Thyroid gland (tissue), 4 donors: Measurements from ENCODE around the gene PLCL1. TPM values are rescaled to one million over a fixed set of nuclear protein-coding genes. Genes with fewer than 3 reads are reported as not detected.
"Not testable (repeated sequence)": the region's sequence is repeated elsewhere in the genome, so short reads cannot be mapped to it uniquely, and the experiment has no call there.

Experiments used
- DNase-seq, 2 donors: peaks; one replicate each; pipeline ENCODE4 v3.0.0-alpha.2; 2019
- H3K27ac ChIP-seq, 3 donors: fragments of 200-600 bp; sonication (generic); 1 replicate in 2 of 3; 2 replicates in 1 of 3; pipeline ENCODE4 v1.5.1; 2016 to 2019; ENCODE audit warnings: mild to moderate bottlenecking in 1 of 3, moderate library complexity in 1 of 3
- H3K27me3 ChIP-seq: fragments of 200-600 bp; sonication (generic); one replicate; pipeline ENCODE4 v1.5.1; 2019
- H3K36me3 ChIP-seq, 2 donors: fragments of 200-600 bp; sonication (generic); one replicate each; pipeline ENCODE4 v1.5.1; 2016 to 2019
- H3K4me1 ChIP-seq, 2 donors: fragments of 200-600 bp; sonication (generic); one replicate each; pipeline ENCODE4 v1.5.1; 2017 to 2019
- H3K4me3 ChIP-seq, 3 donors: fragments of 200-600 bp; sonication (generic); replicated peaks in 1 of 3; 1 replicate in 2 of 3; 2 replicates in 1 of 3; pipeline ENCODE4 v1.5.1; 2016; ENCODE audit warnings: mild to moderate bottlenecking in 1 of 3
- H3K9me3 ChIP-seq: fragments of 200-600 bp; sonication (generic); one replicate; pipeline ENCODE4 v1.5.1; 2017
- POLR2A ChIP-seq, 2 donors: fragments of 450-650 bp; IDR thresholded peaks; one replicate each; pipeline ENCODE4 v1.6.1; 2017; ENCODE audit warnings: antibody characterized with exemption in 2 of 2, mild to moderate bottlenecking in 2 of 2, moderate library complexity in 1 of 2
- WGBS, 2 donors: methylation state at CpG; one replicate each; pipeline ENCODE4 v1.1.5; 2017; 5-methylcytosine and 5-hydroxymethylcytosine counted together
- intact Hi-C: fragments of 100-400 bp; cut with DNase I; formaldehyde crosslinking; loops from one replicate; pipeline ENCODE4 v1.15.1; 2023
- total RNA-seq, 4 donors: library from RNA; depleted of rRNA; stranded (reverse); fragments of >200 nt; gene quantifications; one replicate each; pipeline ENCODE4 v1.2.3, GENCODE V29; 2016
- TF ChIP-seq, protein P1 (sequence below), 6 experiments: fragments of 200-600 bp in 3 of 6; fragments of 450-650 bp in 3 of 6; sonication (generic) in 3 of 6; IDR thresholded peaks; one replicate each; pipeline ENCODE4 v1.5.1; 2016 to 2019; ENCODE audit warnings: antibody characterized with exemption in 6 of 6, mild to moderate bottlenecking in 2 of 6, inconsistent platforms in 1 of 6, moderate library complexity in 1 of 6

PLCL1 gene
- total RNA-seq, 4 donors from 2014 or later: 9.1 to 11.8 (median 9.9) TPM

DNA sequence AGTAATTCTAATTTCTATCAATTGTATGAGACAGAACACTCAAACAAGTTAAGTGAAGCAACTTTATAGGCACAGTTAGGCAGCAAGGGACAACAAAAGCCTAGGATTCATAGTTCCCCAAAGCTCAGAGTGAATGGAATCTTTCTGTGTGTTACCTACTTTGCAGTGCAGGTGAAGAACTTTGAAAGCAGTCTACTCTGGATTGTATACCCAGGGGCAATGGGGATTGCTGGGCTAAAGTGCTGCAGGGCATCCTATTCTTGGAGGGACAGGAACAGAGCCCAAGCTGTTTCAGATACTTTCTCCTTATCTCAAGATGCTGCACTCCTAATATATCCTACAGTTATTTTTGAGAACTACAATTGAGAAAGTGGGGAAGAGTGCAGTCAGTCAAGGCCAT lies 207.6 kb downstream of the PLCL1 start:
- no peak overlapping the region for H3K27ac ChIP-seq
- H3K9me3 ChIP-seq: no peaks in the 10 kb centered on the region
- DNase-seq: no peak
- TF ChIP-seq, protein P1, sequence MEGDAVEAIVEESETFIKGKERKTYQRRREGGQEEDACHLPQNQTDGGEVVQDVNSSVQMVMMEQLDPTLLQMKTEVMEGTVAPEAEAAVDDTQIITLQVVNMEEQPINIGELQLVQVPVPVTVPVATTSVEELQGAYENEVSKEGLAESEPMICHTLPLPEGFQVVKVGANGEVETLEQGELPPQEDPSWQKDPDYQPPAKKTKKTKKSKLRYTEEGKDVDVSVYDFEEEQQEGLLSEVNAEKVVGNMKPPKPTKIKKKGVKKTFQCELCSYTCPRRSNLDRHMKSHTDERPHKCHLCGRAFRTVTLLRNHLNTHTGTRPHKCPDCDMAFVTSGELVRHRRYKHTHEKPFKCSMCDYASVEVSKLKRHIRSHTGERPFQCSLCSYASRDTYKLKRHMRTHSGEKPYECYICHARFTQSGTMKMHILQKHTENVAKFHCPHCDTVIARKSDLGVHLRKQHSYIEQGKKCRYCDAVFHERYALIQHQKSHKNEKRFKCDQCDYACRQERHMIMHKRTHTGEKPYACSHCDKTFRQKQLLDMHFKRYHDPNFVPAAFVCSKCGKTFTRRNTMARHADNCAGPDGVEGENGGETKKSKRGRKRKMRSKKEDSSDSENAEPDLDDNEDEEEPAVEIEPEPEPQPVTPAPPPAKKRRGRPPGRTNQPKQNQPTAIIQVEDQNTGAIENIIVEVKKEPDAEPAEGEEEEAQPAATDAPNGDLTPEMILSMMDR (IDR thresholded peaks at IDR 0.05): no peak
- TF ChIP-seq POLR2A (IDR thresholded peaks at IDR 0.05): no peak
- intact Hi-C loops: no loop called here
- no peak overlapping the region for H3K4me3 ChIP-seq
- H3K27me3 ChIP-seq: no peaks in the 10 kb centered on the region
- H3K36me3 ChIP-seq: no peaks in the 10 kb centered on the region
- no peaks in the 10 kb centered on the region for H3K4me1 ChIP-seq

DNA sequence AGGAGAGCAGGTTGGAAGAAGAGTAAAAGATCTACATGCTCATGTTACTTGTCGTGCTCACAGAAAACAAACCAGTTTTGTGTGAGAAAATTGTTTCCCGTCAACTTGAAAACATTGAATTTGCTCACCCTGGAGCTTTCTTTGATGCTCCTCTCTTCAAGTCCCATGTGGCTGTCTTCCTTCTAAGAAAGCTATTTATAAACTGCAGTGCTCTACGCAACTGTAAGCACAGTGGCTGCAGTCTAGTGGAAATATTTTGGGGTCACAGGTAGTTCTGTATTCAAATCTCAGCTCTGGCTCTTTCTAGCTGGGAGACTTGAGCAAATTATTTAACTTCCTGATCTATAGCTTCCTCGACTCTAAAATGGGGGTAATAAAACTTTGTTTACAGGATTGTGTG lies 211.8 kb downstream of the PLCL1 start:
- no peak for TF ChIP-seq POLR2A (IDR thresholded peaks at IDR 0.05)
- TF ChIP-seq, protein P1 (IDR thresholded peaks at IDR 0.05): no peak
- Histone ChIP-seq H3K4me3 (no peak overlapping the region), H3K36me3 (no peaks in the 10 kb centered on the region), H3K27ac (no peak overlapping the region), H3K9me3 (no peaks in the 10 kb centered on the region), H3K27me3 (no peaks in the 10 kb centered on the region), H3K4me1 (no peaks in the 10 kb centered on the region)
- 76 to 82% methylated on average over 4 of the region's 4 CpGs for WGBS, 2 donors
- intact Hi-C loops: no loop called here
- DNase-seq: no peak

GRCh38 chr2:198017068-198017467 lies 212.7 kb downstream of the PLCL1 start:
- no peaks in the 10 kb centered on the region for H3K36me3 ChIP-seq
- no peaks in the 10 kb centered on the region for H3K27me3 ChIP-seq
- DNase-seq: no peak
- H3K4me1 ChIP-seq: no peaks in the 10 kb centered on the region
- H3K4me3 ChIP-seq: no peak overlapping the region
- intact Hi-C loops: no loop called here
- no peak overlapping the region for H3K27ac ChIP-seq
- WGBS, 2 donors: 80 to 84% methylated on average over 2 of the region's 2 CpGs
- no peaks in the 10 kb centered on the region for H3K9me3 ChIP-seq
- TF ChIP-seq, protein P1 (IDR thresholded peaks at IDR 0.05): no peak
- no peak for TF ChIP-seq POLR2A (IDR thresholded peaks at IDR 0.05)

DNA sequence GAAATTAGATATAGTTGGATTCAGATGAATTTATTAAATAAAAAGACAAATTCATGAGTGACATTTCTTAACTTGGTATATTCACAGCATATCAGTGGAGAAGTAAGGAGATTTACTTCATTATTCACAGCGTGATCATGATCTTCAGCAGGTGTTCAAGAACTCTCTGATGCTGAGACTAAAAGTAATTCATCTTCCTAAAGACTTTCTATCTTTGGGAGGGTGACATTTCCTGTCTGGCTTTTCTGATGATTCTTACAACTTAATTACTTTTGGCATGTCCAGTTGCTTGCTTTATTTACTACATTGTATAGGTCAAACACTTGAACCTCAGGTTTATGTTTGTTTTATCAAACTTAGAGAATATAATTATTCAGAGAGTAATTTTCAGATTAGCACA lies 224.6 kb downstream of the PLCL1 start:
- WGBS, 2 donors: 84 to 90% methylated on average over 1 of the region's 1 CpG
- intact Hi-C loops: no loop called here
- H3K9me3 ChIP-seq: no peaks in the 10 kb centered on the region
- H3K36me3 ChIP-seq: no peaks in the 10 kb centered on the region
- no peak for DNase-seq
- H3K27ac ChIP-seq: no peak overlapping the region
- H3K4me1 ChIP-seq: no peaks in the 10 kb centered on the region
- no peaks in the 10 kb centered on the region for H3K27me3 ChIP-seq
- TF ChIP-seq POLR2A (IDR thresholded peaks at IDR 0.05): no peak
- TF ChIP-seq, protein P1 (IDR thresholded peaks at IDR 0.05): no peak
- no peak overlapping the region for H3K4me3 ChIP-seq

DNA sequence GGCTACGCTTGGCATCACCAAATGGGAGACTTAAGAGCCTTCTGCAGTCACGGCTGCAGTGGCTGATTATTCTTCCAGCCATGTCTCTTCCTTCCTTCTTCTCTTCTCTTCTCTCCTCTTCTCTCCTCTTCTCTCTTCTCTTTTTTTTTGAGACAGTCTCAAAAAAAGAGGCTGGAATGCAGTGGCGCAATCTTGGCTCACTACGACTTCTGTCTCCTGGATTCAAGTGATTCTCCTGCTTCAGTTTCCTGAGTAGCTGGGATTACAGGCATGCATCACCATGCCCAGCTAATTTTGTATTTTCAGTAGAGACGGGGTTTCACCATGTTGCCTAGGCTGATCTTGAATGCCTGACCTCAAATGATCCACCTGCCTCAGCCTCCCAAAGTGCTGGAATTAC lies 225.2 kb downstream of the PLCL1 start:
- intact Hi-C loops, H3K4me1 ChIP-seq, H3K27me3 ChIP-seq, H3K4me3 ChIP-seq, H3K36me3 ChIP-seq, DNase-seq, H3K9me3 ChIP-seq, H3K27ac ChIP-seq: not testable (repeated sequence)
- WGBS, 2 donors: 65 to 66% methylated on average over 5 of the region's 5 CpGs

DNA sequence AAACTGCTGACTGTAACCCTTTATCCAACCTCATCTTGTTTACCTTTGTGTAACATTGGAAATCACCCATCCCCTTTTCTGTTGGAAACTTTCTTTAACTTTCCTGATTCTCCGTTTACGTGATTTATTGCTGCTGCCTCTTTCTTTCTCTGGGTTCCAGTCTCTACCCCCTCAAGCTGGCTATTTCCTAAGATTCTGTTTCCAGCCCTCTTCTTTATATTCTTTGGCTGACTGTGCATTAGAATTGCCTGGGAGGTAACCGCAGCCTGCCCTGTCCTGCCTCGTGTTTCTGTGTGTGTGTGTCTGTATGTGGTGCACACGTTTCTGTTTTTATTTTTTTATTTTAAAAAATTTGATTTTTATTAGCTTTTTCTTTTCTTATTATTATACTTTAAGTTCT lies 229.2 kb downstream of the PLCL1 start:
- TF ChIP-seq POLR2A (IDR thresholded peaks at IDR 0.05): no peak
- TF ChIP-seq, protein P1 (IDR thresholded peaks at IDR 0.05): no peak
- no peaks in the 10 kb centered on the region for H3K9me3 ChIP-seq
- DNase-seq: no peak
- peaks cover 0 to 5% of the 10 kb centered on the region in 2 donors for H3K4me1 ChIP-seq
- H3K4me3 ChIP-seq: no peak overlapping the region
- H3K27ac ChIP-seq: no peak overlapping the region
- WGBS, 2 donors: 88 to 92% methylated on average over 5 of the region's 5 CpGs
- no peaks in the 10 kb centered on the region for H3K36me3 ChIP-seq
- intact Hi-C loops: no loop called here
- H3K27me3 ChIP-seq: no peaks in the 10 kb centered on the region
